NCI-H2107 treated with DMSO at 0.1 percent for 48 hours (cell line): ENCODE data around the gene PGLYRP1.

ENCODE experiments used
- DNase-seq: peaks from one replicate; lab custom pipeline; 2025; ENCODE audit not compliant: unreplicated experiment; lab: John Stamatoyannopoulos, UW

The PGLYRP1 gene, protein sequence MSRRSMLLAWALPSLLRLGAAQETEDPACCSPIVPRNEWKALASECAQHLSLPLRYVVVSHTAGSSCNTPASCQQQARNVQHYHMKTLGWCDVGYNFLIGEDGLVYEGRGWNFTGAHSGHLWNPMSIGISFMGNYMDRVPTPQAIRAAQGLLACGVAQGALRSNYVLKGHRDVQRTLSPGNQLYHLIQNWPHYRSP

DNA sequence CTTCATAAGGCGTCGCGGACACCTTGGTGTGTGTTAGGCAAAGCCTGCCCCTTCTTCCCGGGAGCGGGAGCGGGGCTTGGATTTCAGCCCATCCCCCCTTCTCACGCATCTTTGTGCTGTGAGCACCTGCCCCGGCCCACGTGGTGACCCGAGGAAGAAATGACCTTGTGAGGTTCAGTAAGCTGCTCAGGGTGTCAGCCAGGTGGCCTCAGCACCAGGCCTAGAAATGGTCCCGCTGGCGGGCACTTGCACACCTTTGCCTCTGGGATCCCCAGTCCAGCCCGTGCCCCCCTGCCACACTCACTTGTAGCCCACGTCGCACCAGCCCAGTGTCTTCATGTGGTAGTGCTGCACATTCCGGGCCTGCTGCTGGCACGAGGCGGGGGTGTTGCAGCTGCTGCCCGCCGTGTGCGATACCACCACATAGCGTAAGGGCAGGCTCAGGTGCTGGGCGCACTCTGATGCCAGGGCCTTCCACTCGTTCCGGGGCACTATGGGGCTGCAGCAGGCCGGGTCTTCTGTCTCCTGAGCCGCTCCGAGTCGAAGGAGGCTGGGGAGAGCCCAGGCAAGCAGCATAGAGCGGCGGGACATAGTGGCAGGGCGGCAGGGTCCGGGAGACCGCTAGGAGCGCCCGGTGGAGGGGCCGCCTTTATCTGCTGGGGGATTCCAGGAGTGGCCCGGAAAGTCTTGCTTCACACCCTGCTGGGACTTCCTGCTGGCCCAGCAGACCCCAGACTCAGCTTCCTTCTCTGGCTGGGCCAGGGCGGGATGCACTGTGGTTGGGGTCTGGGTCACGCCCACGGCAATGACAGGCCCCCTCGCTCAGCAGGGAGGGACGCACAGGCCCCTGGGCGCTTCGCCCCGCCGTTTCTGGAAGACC lies at the start of gene PGLYRP1:
TSS of gene PGLYRP1 (minus strand) at position 623 of the 880 bp plus-strand sequence. CDS start at position 591, 32 bp downstream.
- no peak for DNase-seq

DNA sequence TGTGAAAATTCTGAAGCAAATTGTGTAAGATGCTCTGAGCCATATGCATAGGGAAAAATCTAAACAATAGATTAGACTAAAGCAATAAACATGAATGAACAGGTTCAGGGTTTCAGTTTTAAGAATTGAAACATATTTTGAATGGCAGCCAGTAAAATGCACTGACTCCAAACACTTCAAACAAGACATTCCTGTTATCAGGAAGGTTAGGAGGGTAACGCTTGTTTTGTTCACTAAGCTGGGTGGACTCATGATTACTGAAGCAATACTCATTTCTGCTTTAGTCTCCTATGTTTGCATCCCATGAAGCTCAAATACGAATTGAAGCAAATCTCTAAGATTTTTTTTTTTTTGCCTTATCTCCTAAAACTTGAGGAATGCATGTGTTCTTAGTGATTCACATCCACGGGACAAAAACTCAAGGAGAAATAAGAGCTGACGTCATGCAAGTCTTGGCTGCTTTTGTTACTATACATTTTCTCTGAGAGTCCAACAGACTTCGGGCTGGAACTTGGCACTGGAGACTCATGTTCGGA lies 47.0 kb upstream of the PGLYRP1 start:
- DNase-seq: no peak

DNA sequence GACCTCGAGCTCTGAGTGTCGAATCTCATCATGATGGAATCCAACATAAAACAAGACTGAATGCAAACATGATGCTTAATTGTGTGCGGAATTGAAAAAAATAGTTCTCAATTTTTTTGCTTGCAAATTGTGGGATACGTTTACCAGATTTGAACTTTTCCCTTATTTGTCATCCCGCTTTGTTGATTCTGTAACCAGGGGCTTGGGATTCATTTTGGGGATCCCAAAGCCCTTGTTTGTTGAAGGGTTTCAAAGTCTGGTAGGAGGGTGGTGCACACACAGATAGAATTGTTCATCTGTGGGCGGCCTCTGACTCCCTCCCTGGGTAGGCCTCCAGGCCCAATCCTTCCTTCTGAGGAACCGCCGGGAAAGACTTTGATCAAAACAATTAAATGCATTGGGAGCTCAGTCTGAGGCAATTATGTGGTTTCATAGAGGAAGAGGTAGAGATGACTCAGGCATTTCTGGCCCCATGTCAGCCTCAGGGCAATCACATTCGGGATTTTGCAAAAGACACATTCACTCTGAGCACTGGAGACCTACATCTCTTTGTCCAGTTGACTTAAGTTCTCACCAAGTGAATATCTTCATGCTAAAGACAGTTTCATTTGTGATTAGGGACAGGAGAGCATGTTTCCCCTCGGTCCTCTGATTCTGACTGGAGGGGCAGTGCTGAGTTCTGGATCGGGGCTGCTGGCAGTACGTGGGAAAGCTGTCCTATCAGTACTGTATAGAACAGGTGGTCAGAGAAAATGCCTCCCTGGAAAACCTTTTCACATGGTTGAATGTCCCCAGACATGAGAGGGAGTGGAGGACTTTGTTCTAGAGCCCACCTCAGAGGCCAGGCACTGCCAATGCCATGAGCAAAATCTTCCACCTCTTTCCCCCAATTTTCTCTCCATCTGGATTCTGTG lies 45.7 kb upstream of the PGLYRP1 start:
- DNase-seq: no peak

DNA sequence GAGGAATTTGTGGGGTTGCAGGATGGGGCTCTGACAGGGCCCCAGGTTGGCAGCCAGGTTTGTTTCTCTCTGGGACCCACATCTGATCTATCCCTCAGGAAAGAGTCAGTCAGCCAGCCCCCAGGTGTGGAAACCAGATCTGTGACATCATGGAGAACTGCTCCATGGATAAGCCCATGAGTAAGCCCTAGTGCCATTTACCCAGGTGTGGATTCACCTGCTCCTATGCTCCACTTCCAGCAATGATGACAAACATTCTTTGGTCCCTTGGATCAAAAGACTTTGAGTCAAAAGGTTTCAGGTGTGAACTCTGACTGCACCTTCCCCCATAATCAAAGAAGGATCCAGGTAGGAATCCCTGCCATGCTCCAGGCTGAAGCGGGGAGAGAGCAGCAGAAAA lies 44.8 kb upstream of the PGLYRP1 start:
- DNase-seq: no peak

DNA sequence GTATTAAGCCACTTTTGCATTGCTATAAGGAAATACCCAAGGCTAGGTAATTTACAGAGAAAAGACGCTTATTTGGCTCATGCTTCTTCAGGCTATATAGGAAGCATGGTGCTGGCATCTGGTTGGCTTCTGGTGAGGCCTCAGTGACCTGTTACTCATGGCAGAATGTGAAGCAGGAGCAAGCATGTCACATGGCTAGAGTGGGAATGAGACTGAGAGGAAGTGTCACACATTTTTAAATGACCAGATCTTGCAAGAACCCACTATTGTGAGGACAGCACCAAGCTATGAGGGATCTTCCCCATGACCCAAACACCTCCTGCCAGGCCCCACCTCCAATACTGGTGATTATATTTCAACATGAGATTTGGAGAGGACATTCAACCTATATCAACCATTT lies 43.6 kb upstream of the PGLYRP1 start:
- DNase-seq: no peak

DNA sequence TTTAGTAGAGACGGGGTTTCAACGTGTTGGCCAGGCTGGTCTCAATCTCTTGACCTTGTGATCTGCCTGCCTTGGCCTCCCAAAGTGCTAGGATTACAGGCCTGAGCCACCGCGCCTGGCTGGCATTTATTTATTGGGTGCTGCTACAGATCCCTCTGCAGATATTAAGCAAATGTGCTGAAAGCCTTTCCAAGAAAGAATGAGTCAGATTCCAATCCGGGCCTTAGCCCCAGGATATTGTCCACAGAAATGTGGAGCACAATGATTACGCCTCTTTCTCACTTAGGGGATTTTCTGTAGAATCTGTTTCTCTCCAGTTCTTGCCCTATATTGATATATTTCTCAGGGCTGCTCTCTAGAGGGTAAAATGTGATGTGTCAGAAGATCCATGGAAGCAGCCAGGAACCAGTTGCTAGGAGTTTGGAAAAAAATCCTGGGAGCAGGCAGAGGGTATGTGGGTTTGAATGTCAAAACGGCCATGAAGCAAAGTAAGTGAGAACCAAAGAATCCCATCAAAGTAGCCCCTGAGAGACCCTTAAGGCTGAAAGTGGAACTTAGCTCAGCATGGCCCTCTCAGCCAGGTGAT lies 42.7 kb upstream of the PGLYRP1 start:
- no peak for DNase-seq

DNA sequence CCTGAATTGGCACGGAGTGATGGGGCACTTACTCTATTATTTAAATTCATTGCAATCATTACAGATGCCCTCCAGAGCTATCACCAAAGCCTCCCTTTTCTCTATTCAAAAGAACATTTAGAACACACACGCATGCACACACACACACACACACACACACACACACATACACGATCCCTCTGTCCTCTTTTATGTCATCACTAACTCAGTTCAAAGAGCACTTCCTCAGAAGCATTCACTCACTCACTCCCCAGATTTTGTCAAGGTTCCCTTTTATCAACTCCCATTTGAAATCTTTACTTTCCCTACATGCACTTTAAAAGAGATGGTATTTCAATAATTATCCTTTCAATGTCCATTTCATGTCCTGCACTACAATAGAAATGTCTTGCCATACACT lies 40.3 kb upstream of the PGLYRP1 start:
- no peak for DNase-seq

DNA sequence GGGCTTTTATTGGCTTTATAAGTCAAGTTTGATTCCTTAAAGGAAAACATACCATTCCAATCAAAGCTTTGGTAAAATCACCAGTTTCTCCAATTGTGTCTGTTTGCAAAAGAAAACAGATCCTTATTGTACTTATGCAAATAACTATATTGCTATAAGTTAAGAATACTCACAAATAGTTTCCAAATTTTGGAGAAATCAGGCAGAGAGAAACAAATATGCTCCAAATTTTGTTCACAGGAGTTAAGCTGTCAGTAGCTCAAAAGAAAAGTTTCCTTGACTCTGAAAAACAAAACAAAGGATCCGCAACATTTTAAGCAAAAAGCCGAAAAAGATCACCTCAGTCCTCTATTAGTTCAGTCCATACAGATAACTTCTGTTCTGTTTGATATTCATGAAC lies 37.2 kb upstream of the PGLYRP1 start:
- DNase-seq: no peak

DNA sequence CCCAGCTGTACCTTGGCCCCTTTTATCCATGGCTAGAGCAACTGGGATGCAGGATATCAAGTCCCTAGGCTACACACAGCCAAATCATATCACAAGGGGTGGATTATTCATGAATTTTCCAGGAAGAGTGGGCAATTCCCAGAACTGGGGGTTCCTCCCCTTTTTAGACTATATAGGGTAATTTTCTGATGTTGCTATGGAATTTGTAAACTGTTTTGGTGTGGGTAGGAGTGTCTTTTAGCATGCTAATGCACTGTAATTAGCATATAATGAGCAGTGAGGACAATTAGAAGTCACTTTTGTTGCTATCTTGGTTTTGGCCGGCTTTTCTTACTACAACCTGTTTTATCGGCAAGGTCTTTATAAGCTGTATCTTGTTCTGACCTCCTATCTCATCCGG lies 35.9 kb upstream of the PGLYRP1 start:
- no peak for DNase-seq

DNA sequence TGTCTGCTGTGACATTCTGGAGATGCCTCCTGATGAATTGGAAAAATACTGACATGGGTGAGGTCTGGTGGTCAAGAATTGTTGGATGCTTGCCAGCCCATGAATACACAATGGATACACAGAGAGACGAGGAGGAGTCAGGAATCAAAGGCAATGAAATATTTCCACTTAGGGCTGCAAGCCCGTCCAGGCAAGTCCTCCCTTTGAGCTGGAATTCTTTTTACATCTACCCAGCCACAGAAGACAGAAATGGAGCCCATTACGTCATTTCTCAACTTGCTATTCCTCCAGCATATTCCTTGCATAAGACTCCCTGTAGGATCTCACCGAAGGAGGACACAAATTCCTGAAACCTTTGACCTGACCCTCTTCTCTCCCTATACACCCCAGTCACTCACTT lies 33.7 kb upstream of the PGLYRP1 start:
- no peak for DNase-seq

DNA sequence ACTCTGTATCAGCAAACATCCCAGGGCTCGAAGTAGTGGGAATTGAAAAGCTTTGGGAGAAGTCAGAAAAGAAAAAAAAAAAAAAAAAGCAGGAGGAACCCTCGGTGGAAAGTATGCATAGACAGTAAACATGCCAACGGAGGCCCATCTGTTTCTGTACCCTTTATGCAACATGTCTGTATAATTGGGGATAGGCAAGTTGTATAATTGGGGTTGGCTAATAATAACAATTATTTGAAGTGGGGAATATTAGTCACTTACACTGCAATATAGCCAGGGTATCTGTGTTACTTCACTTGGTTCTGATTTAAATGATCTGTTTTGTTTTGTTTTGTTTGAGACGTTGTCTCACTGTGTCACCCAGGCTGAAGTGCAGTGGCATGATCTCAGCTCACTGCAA lies 30.0 kb upstream of the PGLYRP1 start:
- DNase-seq: no peak

DNA sequence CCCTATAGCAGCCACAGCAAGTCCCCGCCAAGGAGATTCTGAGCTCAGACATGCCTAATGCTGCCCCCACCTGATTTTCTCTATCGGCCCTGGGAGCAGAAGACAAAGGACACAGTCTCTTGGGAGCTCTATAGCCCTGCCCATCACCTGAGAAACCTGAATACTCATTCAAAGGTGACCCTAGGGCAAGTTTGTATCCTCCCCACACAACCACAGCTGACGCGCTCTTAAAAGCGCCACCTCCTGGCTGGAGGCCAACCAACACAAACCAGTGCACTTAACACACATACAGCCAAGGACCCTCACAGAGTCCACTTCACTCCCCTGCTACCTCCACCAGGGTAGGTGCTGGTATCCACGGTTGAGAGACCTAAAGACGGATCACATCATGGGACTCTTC lies 26.7 kb upstream of the PGLYRP1 start:
- no peak for DNase-seq

DNA sequence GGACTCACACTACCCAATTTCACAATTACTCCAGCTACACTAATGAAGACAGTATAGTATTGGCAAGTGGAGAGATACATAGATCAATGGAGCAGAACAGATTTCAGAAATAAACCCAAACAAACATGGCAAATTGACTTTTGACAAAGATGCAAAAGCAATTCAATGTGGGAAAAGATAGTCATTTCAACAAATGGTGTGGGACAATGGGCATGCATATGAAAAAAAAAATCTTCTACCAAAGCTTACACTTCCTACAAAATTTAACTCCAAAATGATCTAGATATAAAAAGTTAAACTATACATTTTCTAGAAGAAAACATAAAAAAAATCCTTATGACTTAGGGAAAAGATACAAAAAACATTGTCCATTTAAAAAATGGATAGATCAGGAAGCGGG lies 20.7 kb upstream of the PGLYRP1 start:
- DNase-seq: no peak

DNA sequence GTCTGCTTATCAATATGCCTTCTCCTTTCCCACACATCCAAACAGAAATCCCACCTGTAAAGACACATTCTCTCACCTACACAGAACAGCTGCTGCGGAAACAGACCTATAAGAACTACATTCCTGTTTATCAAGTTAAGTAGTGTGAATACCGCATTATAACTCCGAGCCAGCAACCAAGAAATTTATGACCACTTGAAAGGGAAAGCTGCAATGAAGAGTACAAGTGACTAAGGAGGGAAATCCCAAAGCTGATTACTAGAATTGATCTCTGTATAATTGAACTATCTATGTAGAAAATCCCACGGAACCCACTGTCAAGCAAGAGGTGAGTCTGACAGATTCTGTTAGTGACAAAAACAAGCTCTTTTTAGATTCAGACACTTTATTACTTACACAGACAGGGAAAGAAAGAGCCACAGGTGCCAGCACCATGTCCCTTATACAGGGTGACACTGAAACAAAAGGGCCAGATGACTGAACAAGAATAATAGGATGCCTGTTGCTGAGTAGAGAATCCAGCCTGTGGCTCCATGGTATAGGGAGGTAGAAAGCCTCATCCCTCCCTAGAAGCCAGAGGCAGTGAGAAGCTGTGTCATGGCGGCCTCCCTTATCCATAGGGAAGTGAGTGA lies 19.5 kb upstream of the PGLYRP1 start:
- DNase-seq: no peak

DNA sequence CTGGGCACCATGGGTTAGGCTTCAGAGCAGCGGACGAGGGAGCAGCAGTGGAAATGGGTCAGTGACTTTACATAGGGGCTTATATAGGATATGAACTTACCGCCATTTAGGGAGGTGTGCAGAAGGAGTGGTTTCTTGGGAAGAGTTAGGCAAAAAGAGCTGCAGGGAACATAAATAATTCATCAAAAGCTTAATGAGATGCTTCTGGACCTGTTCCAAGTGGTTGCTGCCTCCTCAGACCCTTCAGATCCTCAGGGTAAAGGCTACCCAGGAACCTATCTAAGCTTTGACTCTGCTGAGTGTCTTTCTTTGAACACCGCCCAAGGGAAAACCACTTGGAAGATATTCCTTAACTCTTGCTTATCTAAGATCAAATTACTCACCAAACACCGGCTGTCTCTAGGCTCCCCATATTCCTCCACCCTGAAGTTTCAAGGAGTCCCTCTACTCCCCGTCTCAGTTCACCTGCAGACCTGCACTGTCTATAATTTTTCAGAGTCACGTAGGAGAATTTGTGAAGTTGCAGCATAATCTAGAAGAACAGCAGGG lies 18.2 kb upstream of the PGLYRP1 start, which contains the start of gene IGFL4:
TSS of gene IGFL4 (minus strand) at position 51 of the 549 bp plus-strand sequence. CDS start at position 11, 40 bp downstream.
- DNase-seq: peak; percentile 24

DNA sequence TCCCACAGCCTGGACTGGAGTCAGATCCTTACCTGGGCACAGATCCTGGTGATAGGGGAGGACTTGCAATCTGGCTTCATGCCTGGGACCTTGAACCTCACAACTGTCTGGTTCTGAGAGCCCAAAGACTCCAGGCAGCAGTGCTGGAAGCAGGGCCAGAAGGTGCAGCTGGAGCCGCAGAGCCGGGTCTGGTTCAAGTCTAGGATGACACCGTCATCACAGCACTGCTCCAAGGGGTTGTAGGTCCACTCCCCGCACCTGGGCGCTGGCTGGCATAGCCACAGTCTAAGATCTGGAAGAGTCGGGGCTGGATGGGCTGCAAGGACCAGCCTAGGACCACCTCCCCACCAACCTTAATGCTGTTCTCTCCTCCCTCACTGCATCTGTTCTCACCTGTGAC lies 17.3 kb upstream of the PGLYRP1 start:
- no peak for DNase-seq

DNA sequence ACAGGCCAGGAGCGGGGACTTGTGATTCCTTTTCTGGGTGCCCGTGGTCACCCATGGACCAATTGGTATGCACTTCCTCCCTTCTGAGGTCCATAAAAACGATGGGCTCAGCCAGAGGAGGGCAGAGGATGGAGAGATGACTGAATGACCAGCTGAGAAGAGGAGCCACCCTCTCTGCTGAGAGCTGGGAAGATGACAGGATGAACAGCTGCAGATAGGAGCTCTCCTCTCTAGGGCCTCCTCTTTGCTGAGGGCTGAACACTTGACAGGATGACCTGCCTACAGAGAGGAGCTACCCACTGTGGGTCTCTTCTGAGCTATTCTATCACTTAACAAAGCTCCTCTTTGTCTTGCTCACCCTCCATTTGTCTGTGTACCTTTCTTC lies 13.9 kb upstream of the PGLYRP1 start:
- DNase-seq: no peak

DNA sequence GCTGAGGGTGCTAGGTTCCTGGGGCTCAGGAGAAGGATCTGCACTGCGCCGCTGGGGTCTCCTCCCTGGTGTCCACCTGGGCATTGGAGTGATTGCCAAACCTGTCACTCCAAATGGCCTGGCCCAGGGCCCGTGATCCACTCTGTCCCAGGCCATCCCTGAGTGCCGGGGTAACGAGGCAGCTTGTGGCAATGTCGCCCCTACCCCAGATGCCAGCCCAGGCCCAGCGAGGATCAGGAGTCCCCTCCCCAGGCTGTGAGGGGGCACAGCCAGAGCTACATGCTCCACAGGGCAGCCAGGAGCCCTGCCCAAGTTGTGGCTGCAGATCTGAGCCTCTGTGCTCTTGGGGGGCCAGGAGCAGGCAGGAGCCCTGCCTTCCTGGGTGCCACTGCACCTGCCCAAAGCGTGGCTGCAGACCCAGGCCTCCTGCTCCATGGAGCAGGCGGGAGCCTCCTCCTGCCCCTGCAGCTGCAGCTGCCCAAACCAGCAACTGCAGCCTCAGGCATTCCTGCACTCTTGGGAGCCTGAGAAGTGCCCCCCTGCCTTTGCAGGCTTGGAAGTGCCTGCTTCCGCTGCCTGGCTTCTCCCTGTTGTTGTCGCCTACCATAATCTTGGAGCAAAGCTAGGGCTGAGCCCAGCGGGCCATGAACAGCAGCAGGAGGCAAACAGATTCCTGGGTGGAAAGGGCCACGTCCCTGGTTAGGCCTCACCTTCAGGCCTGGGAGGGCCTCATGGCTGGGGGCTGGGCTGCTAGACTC lies 13.3 kb upstream of the PGLYRP1 start:
- no peak for DNase-seq

DNA sequence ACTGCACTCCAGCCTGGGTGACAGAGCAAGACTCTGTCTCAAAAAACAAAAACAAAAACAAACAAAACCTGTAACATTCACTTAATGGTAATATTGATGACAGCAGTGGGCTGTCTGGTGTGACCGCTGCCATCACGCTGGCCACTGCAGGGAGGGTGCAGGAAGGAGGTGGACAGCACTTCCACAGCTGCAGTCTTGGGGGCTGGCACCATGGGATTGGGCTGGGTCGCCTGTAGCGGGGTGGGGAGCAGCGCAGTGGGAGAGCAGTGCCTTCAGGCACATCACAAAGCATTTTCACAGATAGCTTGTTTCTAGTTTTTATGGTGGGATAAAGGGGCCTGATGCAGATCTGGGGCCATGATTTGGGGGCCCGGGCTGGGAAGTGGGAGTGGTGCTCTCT lies 12.7 kb upstream of the PGLYRP1 start:
- no peak for DNase-seq
